SK-N-SH (cell line): Measurements from ENCODE around the gene CLDN10.

Experiments used
- EP300 ChIP-seq, 2 experiments: IDR thresholded peaks; 2 replicates each; pipeline versions ENCODE4 v1.4.0 to v1.6.1; 2012; ENCODE audit warnings: borderline replicate concordance in 1 of 2, low read depth in 1 of 2, low read length in 1 of 2
- FOXM1 ChIP-seq: IDR thresholded peaks from 2 replicates; pipeline ENCODE4 v1.4.0; 2012; ENCODE audit warnings: low read depth, mild to moderate bottlenecking
- POLR2AphosphoS5 ChIP-seq: IDR thresholded peaks from 2 replicates; pipeline ENCODE4 v1.6.1; 2012; ENCODE audit warnings: low read depth, low read length
- TEAD4 ChIP-seq: IDR thresholded peaks from 2 replicates; pipeline ENCODE4 v1.4.0; 2012; ENCODE audit warnings: mild to moderate bottlenecking, borderline replicate concordance; ENCODE audit not compliant: insufficient read depth
- TF ChIP-seq, protein P1 (sequence below): IDR thresholded peaks from 2 replicates; pipeline ENCODE4 v1.6.1; 2012; ENCODE audit warnings: mild to moderate bottlenecking, low read depth, low read length, moderate library complexity
- TF ChIP-seq, protein P2 (sequence below): fragments of 200-600 bp; sonication (generic); IDR thresholded peaks from 2 replicates; pipeline ENCODE4 v1.6.1; 2017; ENCODE audit warnings: antibody characterized with exemption, mild to moderate bottlenecking, moderate library complexity

GRCh38 chr13:95527955-95528354 lies 24.6 kb upstream of the CLDN10 start:
- TF ChIP-seq TEAD4 = no peak
- TF ChIP-seq, protein P1, sequence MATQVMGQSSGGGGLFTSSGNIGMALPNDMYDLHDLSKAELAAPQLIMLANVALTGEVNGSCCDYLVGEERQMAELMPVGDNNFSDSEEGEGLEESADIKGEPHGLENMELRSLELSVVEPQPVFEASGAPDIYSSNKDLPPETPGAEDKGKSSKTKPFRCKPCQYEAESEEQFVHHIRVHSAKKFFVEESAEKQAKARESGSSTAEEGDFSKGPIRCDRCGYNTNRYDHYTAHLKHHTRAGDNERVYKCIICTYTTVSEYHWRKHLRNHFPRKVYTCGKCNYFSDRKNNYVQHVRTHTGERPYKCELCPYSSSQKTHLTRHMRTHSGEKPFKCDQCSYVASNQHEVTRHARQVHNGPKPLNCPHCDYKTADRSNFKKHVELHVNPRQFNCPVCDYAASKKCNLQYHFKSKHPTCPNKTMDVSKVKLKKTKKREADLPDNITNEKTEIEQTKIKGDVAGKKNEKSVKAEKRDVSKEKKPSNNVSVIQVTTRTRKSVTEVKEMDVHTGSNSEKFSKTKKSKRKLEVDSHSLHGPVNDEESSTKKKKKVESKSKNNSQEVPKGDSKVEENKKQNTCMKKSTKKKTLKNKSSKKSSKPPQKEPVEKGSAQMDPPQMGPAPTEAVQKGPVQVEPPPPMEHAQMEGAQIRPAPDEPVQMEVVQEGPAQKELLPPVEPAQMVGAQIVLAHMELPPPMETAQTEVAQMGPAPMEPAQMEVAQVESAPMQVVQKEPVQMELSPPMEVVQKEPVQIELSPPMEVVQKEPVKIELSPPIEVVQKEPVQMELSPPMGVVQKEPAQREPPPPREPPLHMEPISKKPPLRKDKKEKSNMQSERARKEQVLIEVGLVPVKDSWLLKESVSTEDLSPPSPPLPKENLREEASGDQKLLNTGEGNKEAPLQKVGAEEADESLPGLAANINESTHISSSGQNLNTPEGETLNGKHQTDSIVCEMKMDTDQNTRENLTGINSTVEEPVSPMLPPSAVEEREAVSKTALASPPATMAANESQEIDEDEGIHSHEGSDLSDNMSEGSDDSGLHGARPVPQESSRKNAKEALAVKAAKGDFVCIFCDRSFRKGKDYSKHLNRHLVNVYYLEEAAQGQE = no peak
- TF ChIP-seq, protein P2, sequence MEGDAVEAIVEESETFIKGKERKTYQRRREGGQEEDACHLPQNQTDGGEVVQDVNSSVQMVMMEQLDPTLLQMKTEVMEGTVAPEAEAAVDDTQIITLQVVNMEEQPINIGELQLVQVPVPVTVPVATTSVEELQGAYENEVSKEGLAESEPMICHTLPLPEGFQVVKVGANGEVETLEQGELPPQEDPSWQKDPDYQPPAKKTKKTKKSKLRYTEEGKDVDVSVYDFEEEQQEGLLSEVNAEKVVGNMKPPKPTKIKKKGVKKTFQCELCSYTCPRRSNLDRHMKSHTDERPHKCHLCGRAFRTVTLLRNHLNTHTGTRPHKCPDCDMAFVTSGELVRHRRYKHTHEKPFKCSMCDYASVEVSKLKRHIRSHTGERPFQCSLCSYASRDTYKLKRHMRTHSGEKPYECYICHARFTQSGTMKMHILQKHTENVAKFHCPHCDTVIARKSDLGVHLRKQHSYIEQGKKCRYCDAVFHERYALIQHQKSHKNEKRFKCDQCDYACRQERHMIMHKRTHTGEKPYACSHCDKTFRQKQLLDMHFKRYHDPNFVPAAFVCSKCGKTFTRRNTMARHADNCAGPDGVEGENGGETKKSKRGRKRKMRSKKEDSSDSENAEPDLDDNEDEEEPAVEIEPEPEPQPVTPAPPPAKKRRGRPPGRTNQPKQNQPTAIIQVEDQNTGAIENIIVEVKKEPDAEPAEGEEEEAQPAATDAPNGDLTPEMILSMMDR = no peak
- no peak for TF ChIP-seq POLR2AphosphoS5
- TF ChIP-seq FOXM1 = no peak
- TF ChIP-seq EP300 (IDR thresholded peaks at IDR 0.05; ENCODE audit: borderline replicate concordance in 1 of 2, low read depth in 1 of 2, low read length in 1 of 2) = no peak
